H1 (cell line): ENCODE data around the gene HEATR1. TPM values are rescaled to one million over a fixed set of nuclear protein-coding genes. Genes with fewer than 3 reads are reported as not detected.

ENCODE experiments used
- CTCF ChIA-PET: fragments of 300-600 bp; sonication (Branson Sonifier 250); formaldehyde crosslinking; loops from one replicate; lab custom pipeline; 2021; ENCODE audit not compliant: partially characterized antibody; lab: Charles Lee
- POLR2A ChIA-PET: fragments of 300-600 bp; sonication (Branson Sonifier 250); formaldehyde crosslinking; loops from one replicate; lab custom pipeline; 2021; ENCODE audit warnings: inconsistent platforms; ENCODE audit not compliant: partially characterized antibody; lab: Charles Lee
- DNase-seq, 2 experiments: peaks; one replicate each; pipeline versions ENCODE4 v3.0.0 to v3.0.0-alpha.2; 2010 to 2022; ENCODE audit warnings: low spot score in 2 of 2, low read depth in 1 of 2, mixed read lengths in 1 of 2
- FAIRE-seq: peaks from 2 replicates; lab custom pipeline; 2011; peaks lifted over from hg19 to GRCh38; lab: Jason Lieb, UNC
- H2AFZ ChIP-seq: 2 replicates; pipeline ENCODE4 v1.8.1; 2012; ENCODE audit warnings: low read length, inconsistent platforms
- H2AK5ac ChIP-seq: 2 replicates; pipeline ENCODE4 v1.6.1; 2013; ENCODE audit warnings: low read depth, low read length
- H2BK120ac ChIP-seq: replicated peaks from 2 replicates; pipeline ENCODE3; 2013; ENCODE audit warnings: low read depth, low read length, inconsistent platforms
- H2BK12ac ChIP-seq: 2 replicates; pipeline ENCODE4 v1.6.1; 2013; ENCODE audit warnings: low read depth, low read length
- H2BK15ac ChIP-seq: 2 replicates; pipeline ENCODE4 v1.6.1; 2013; ENCODE audit warnings: low read length
- H2BK20ac ChIP-seq: 2 replicates; pipeline ENCODE4 v1.6.1; 2013; ENCODE audit warnings: low read length
- H2BK5ac ChIP-seq: 2 replicates; pipeline ENCODE4 v1.6.1; 2013; ENCODE audit warnings: low read depth, low read length
- H3K14ac ChIP-seq: 2 replicates; pipeline ENCODE4 v1.6.1; 2013; ENCODE audit warnings: inconsistent platforms; ENCODE audit not compliant: insufficient read length
- H3K18ac ChIP-seq: 2 replicates; pipeline ENCODE4 v1.6.1; 2013; ENCODE audit warnings: low read length; ENCODE audit errors: extremely low read depth
- H3K23ac ChIP-seq: 2 replicates; pipeline ENCODE4 v1.6.1; 2013; ENCODE audit warnings: inconsistent platforms; ENCODE audit not compliant: insufficient read length
- H3K23me2 ChIP-seq: 2 replicates; pipeline ENCODE4 v1.6.1; 2013; ENCODE audit warnings: low read depth, low read length
- H3K27ac ChIP-seq: 2 replicates; pipeline ENCODE4 v1.6.1; 2011; ENCODE audit warnings: low read depth, low read length, inconsistent platforms
- H3K27me3 ChIP-seq, 4 experiments: replicated peaks in 1 of 4; 1 replicate in 1 of 4; 2 replicates in 3 of 4; pipeline versions ENCODE4 v1.6.1 to v1.8.1; 2011 to 2013; ENCODE audit warnings: low read length in 3 of 4, mild to moderate bottlenecking in 3 of 4, inconsistent platforms in 2 of 4, mixed read lengths in 2 of 4, moderate library complexity in 1 of 4; ENCODE audit not compliant: control insufficient read depth in 3 of 4, insufficient read depth in 3 of 4; ENCODE audit errors: extremely low read depth in 1 of 4
- H3K36me3 ChIP-seq, 4 experiments: 2 replicates each; pipeline versions ENCODE4 v1.6.1 to v1.8.1; 2011 to 2013; ENCODE audit warnings: mild to moderate bottlenecking in 4 of 4, low read length in 3 of 4, moderate library complexity in 2 of 4, control low read depth in 1 of 4, inconsistent platforms in 1 of 4; ENCODE audit not compliant: insufficient read depth in 4 of 4, control insufficient read depth in 2 of 4
- H3K4ac ChIP-seq: replicated peaks from 2 replicates; pipeline ENCODE3; 2013; ENCODE audit warnings: low read length, low read depth, mixed read lengths, inconsistent platforms; ENCODE audit not compliant: insufficient read length
- H3K4me1 ChIP-seq, 4 experiments: replicated peaks in 1 of 4; 1 replicate in 1 of 4; 2 replicates in 3 of 4; pipeline versions ENCODE4 v1.6.1 to v1.8.1; 2011 to 2013; ENCODE audit warnings: low read length in 3 of 4, inconsistent platforms in 2 of 4, mixed read lengths in 1 of 4; ENCODE audit not compliant: insufficient read depth in 4 of 4, control insufficient read depth in 3 of 4
- H3K4me2 ChIP-seq, 2 experiments: 2 replicates each; pipeline versions ENCODE4 v1.6.1 to v1.8.1; 2011 to 2013; ENCODE audit warnings: low read depth in 2 of 2, low read length in 2 of 2, control low read depth in 1 of 2, inconsistent platforms in 1 of 2, mild to moderate bottlenecking in 1 of 2; ENCODE audit not compliant: insufficient read depth in 1 of 2
- H3K4me3 ChIP-seq, 4 experiments: fragments of 200-600, 300-600 bp in 1 of 4; sonication (generic), shearing (Covaris generic), sonication (Bioruptor Twin) in 1 of 4; 2 replicates each; pipeline versions ENCODE4 v1.5.1 to v1.8.1; 2011 to 2016; ENCODE audit warnings: low read length in 4 of 4, low read depth in 3 of 4, control low read depth in 2 of 4, inconsistent platforms in 2 of 4, mild to moderate bottlenecking in 2 of 4, mixed read lengths in 1 of 4, moderate library complexity in 1 of 4; ENCODE audit not compliant: insufficient read depth in 2 of 4; ENCODE audit errors: extremely low read depth in 1 of 4
- H3K56ac ChIP-seq: replicated peaks from 2 replicates; pipeline ENCODE3; 2013; ENCODE audit warnings: low read depth, mild to moderate bottlenecking, mixed read lengths, low read length, inconsistent platforms; ENCODE audit not compliant: insufficient read length
- H3K79me1 ChIP-seq: 2 replicates; pipeline ENCODE4 v1.6.1; 2013; ENCODE audit warnings: low read depth, low read length, control low read depth
- H3K79me2 ChIP-seq, 2 experiments: 2 replicates each; pipeline versions ENCODE4 v1.6.1 to v1.8.1; 2012 to 2013; ENCODE audit warnings: low read length in 2 of 2, mild to moderate bottlenecking in 2 of 2, inconsistent platforms in 1 of 2; ENCODE audit not compliant: insufficient read depth in 2 of 2, control insufficient read depth in 1 of 2
- H3K9ac ChIP-seq, 4 experiments: replicated peaks in 1 of 4; 1 replicate in 1 of 4; 2 replicates in 3 of 4; pipeline versions ENCODE4 v1.6.1 to v1.8.1; 2011 to 2013; ENCODE audit warnings: low read depth in 3 of 4, low read length in 3 of 4, control low read depth in 2 of 4, mild to moderate bottlenecking in 2 of 4, moderate library complexity in 2 of 4, inconsistent platforms in 1 of 4; ENCODE audit errors: extremely low read depth in 1 of 4
- H3K9me3 ChIP-seq, 2 experiments: 2 replicates each; pipeline versions ENCODE4 v1.6.1 to v1.8.1; 2012 to 2013; ENCODE audit warnings: mild to moderate bottlenecking in 2 of 2, moderate library complexity in 2 of 2, control low read depth in 1 of 2, inconsistent platforms in 1 of 2, low read depth in 1 of 2, low read length in 1 of 2, mixed read lengths in 1 of 2; ENCODE audit not compliant: insufficient read depth in 2 of 2
- H4K20me1 ChIP-seq, 2 experiments: replicated peaks in 1 of 2; 2 replicates each; pipeline versions ENCODE3 to v1.8.1; 2011 to 2013; ENCODE audit warnings: inconsistent platforms in 2 of 2, low read length in 2 of 2, mild to moderate bottlenecking in 1 of 2; ENCODE audit not compliant: insufficient read depth in 2 of 2, control insufficient read depth in 1 of 2
- H4K5ac ChIP-seq: 2 replicates; pipeline ENCODE4 v1.6.1; 2013; ENCODE audit warnings: low read length, low read depth, mixed read lengths, inconsistent platforms; ENCODE audit not compliant: insufficient read length
- H4K8ac ChIP-seq: 2 replicates; pipeline ENCODE4 v1.8.0; 2013; ENCODE audit warnings: mild to moderate bottlenecking, moderate library complexity, low read length, inconsistent platforms; ENCODE audit not compliant: insufficient read depth; ENCODE audit errors: extremely low read depth
- H4K91ac ChIP-seq: replicated peaks from 2 replicates; pipeline ENCODE3; 2013; ENCODE audit warnings: low read length, mixed read lengths, inconsistent platforms; ENCODE audit not compliant: insufficient read length
- ASH2L ChIP-seq: fragments of 200-600, 300-600 bp; sonication (generic); IDR thresholded peaks from one replicate; pipeline ENCODE4 v1.7.1; 2017; ENCODE audit warnings: low read length
- CTCF ChIP-seq, 3 experiments: IDR thresholded peaks; 1 replicate in 2 of 3; 2 replicates in 1 of 3; pipeline versions ENCODE4 v1.5.1 to v1.6.1; 2011; ENCODE audit warnings: low read length in 3 of 3, mild to moderate bottlenecking in 3 of 3, inconsistent platforms in 2 of 3, low read depth in 1 of 3, moderate library complexity in 1 of 3; ENCODE audit not compliant: insufficient read depth in 1 of 3; ENCODE audit errors: control extremely low read depth in 1 of 3
- RAD21 ChIP-seq, 2 experiments: IDR thresholded peaks in 1 of 2; conservative IDR thresholded peaks in 1 of 2; 2 replicates each; pipeline ENCODE4 v1.6.1; 2011; ENCODE audit warnings: low read depth in 2 of 2, low read length in 2 of 2, improper control_type of control experiment in 1 of 2, inconsistent platforms in 1 of 2, mild to moderate bottlenecking in 1 of 2, moderate library complexity in 1 of 2
- WGBS, 2 experiments: shearing (Covaris generic) in 1 of 2; methylation state at CpG; one replicate each; pipeline versions ENCODE4 v1.1.6 to v1.1.7; 2013 to 2015; ENCODE audit warnings: low lambda C conversion rate in 2 of 2, mixed read lengths in 2 of 2, inconsistent platforms in 1 of 2, low coverage in 1 of 2, missing lambda C conversion rate in 1 of 2; ENCODE audit not compliant: insufficient replicate concordance in 2 of 2, insufficient coverage in 1 of 2, insufficient read length in 1 of 2; ENCODE audit errors: extremely low coverage in 1 of 2, missing lambda C conversion rate in 1 of 2; 5-methylcytosine and 5-hydroxymethylcytosine counted together
- polyA plus RNA-seq, 7 experiments: library from polyadenylated mRNA; depleted of rRNA in 3 of 7; stranded (reverse) in 5 of 7; unstranded in 2 of 7; fragments of >200 nt in 5 of 7; fragments of 200-250 nt in 2 of 7; gene quantifications; 1 replicate in 5 of 7; 2 replicates in 1 of 7; 4 replicates in 1 of 7; pipeline versions ENCODE4 v1.2.1 to v1.2.3, GENCODE V29; 2011 to 2013; ENCODE audit warnings: missing spikeins in 2 of 7, mixed read lengths in 2 of 7
- total RNA-seq: library from RNA; stranded (reverse); fragmentation: NEBNext Ultra II Directional; extraction: Animal tissue kit (Norgen Biotek cat#: 25700); gene quantifications from 2 replicates; pipeline ENCODE4 v1.2.1, GENCODE V29; 2021

Gene HEATR1
- total and polyA plus RNA-seq, 2 of the 8 experiments (the other 6 are each of a cell fraction or from before 2014, with no cell fraction given): 13.0 to 95.8 TPM

GRCh38 chr1:236543065-236543669, 61.1 kb downstream of the HEATR1 start:
- H3K14ac ChIP-seq: no peak overlapping the region
- no peak overlapping the region for H3K4me2 ChIP-seq
- H3K23ac ChIP-seq: no peak overlapping the region
- H3K27me3 ChIP-seq: no peaks in the 10 kb centered on the region
- H2BK5ac ChIP-seq: no peak overlapping the region
- no peak overlapping the region for H2AK5ac ChIP-seq
- no peaks in the 10 kb centered on the region for H3K4me1 ChIP-seq
- H3K79me2 ChIP-seq: no peaks in the 10 kb centered on the region
- H3K36me3 ChIP-seq: peaks cover 12 to 52% (median 28%) of the 10 kb centered on the region in 4 experiments; a peak in 7 of 8 replicates
- no peak overlapping the region for H4K5ac ChIP-seq
- no peaks in the 10 kb centered on the region for H3K9me3 ChIP-seq
- ChIA-PET CTCF (interaction anchor here (0.9 to 2.6 kb wide), 7 partner anchors 9 to 438 kb away, joined by 3 to 16 read pairs (median 4); no protein-coding TSS in a partner anchor), POLR2A (interaction anchor here (0.7 to 1.2 kb wide), 2 partner anchors 11 to 62 kb away, joined by 3 read pairs; no protein-coding TSS in a partner anchor)
- 86% methylated on average over 16 of the region's 16 CpGs; no CpG with 5 or more reads in 1 of the 2 experiments for WGBS, 2 experiments
- no peaks in the 10 kb centered on the region for H3K23me2 ChIP-seq
- no peak overlapping the region for H2BK20ac ChIP-seq
- peaks cover 0 to 2% of the 10 kb centered on the region in 2 experiments for H4K20me1 ChIP-seq
- no peak overlapping the region for H2BK12ac ChIP-seq
- no peak overlapping the region for H2AFZ ChIP-seq
- no peak overlapping the region for H4K91ac ChIP-seq
- peak in 1 of 2 experiments; percentile 52 for DNase-seq
- H3K4ac ChIP-seq: no peak overlapping the region
- no peaks in the 10 kb centered on the region for H3K79me1 ChIP-seq
- H4K8ac ChIP-seq: no peak overlapping the region; the same call in 1 of the 2 replicates
- FAIRE-seq: no peak
- no peak overlapping the region for H3K4me3 ChIP-seq
- H3K18ac ChIP-seq: no peak overlapping the region
- H2BK120ac ChIP-seq: no peak overlapping the region
- no peak overlapping the region for H3K56ac ChIP-seq
- no peak overlapping the region; a peak in 1 of 7 replicates for H3K9ac ChIP-seq
- TF ChIP-seq CTCF (IDR thresholded peaks at IDR 0.05; ENCODE audit: control extremely low read depth in 1 of 3, insufficient read depth in 1 of 3, low read depth in 1 of 3, low read length in 3 of 3) (peak; percentile 42 to 65 (median 63)), ASH2L (no peak), RAD21 (IDR thresholded peaks at IDR 0.05 in 1 of 2, conservative IDR thresholded peaks at IDR 0.05 in 1 of 2; ENCODE audit: low read depth in 2 of 2, low read length in 2 of 2) (peak; percentile 30 to 46; a peak in 3 of 4 replicates)
- H2BK15ac ChIP-seq: no peak overlapping the region
- 0 out of 2 replicates have a peak overlapping the region, but pooled peaks have one; percentile 29 for H3K27ac ChIP-seq
